Osteocyte (in vitro differentiated cells): ENCODE data around the gene TXLNB. TPM values are rescaled to one million over a fixed set of nuclear protein-coding genes. Genes with fewer than 3 reads are reported as not detected.

Experiments used
- DNase-seq: peaks from one replicate; pipeline ENCODE4 v3.0.0; 2021; ENCODE audit warnings: mixed read lengths; ENCODE audit not compliant: unreplicated experiment; ENCODE audit errors: extremely low spot score
- H3K27ac Mint-ChIP-seq: one replicate; pipeline ENCODE4 v1.8.0; 2021; ENCODE audit warnings: mild to moderate bottlenecking, mixed read lengths; ENCODE audit not compliant: unreplicated experiment
- H3K27me3 Mint-ChIP-seq: one replicate; pipeline ENCODE4 v1.8.0; 2021; ENCODE audit warnings: mixed read lengths; ENCODE audit not compliant: unreplicated experiment
- H3K36me3 Mint-ChIP-seq: one replicate; pipeline ENCODE4 v1.8.0; 2021; ENCODE audit warnings: mixed read lengths; ENCODE audit not compliant: unreplicated experiment
- H3K4me1 Mint-ChIP-seq: one replicate; pipeline ENCODE4 v1.8.0; 2021; ENCODE audit warnings: mixed read lengths; ENCODE audit not compliant: unreplicated experiment
- H3K4me3 Mint-ChIP-seq: one replicate; pipeline ENCODE4 v1.8.0; 2021; ENCODE audit warnings: mild to moderate bottlenecking, moderate library complexity, mixed read lengths; ENCODE audit not compliant: unreplicated experiment
- H3K9me3 Mint-ChIP-seq: one replicate; pipeline ENCODE4 v1.8.0; 2021; ENCODE audit warnings: mixed read lengths; ENCODE audit not compliant: unreplicated experiment
- total RNA-seq: library from RNA; stranded (reverse); gene quantifications from 2 replicates; pipeline ENCODE4 v1.2.1, GENCODE V29; 2021
- TF ChIP-seq, protein P1 (sequence below): fragments of 200-600 bp; sonication (generic); IDR thresholded peaks from 2 replicates; pipeline ENCODE4 v1.5.0; 2021; ENCODE audit warnings: antibody characterized with exemption, mild to moderate bottlenecking, moderate library complexity

The TXLNB gene
- total RNA-seq, 1 donor from 2014 or later, result not detected

DNA sequence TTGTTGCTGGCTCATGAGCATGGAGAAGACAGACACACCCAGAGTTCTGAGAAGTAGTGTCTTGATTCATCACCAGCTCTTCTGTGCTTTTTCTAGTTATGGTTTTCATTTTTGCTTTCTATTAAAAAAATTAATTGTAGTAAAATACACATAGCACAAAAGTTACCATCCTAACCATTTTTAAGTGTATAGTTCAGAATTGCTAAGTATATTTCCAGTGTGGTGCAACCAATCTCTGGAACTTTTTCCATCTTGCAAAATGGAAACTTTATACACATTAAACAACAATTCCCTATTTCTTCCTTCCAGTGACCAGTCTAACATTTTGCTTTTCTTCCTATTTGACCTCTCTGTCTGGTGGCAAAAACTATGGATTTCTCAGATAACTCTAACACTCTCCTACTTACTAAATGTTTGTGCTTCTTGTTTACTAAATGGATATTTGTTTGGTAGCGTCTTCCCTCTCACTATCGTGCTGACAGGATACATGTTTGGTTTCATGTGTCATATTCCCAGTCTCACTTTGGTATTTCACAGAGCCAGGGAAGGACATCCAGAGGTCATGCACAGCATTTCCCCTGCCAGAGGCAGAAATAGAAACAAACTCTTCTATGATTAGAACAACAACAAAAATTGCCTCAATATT lies 40.6 kb downstream of the TXLNB start:
- Mint-ChIP-seq H3K9me3 (no peaks in the 10 kb centered on the region), H3K27me3 (no peaks in the 10 kb centered on the region), H3K4me1 (peaks cover 10% of the 10 kb centered on the region), H3K4me3 (no peak overlapping the region), H3K27ac (peak overlapping the region; percentile 28), H3K36me3 (no peaks in the 10 kb centered on the region)
- no peak for DNase-seq
- TF ChIP-seq, protein P1, sequence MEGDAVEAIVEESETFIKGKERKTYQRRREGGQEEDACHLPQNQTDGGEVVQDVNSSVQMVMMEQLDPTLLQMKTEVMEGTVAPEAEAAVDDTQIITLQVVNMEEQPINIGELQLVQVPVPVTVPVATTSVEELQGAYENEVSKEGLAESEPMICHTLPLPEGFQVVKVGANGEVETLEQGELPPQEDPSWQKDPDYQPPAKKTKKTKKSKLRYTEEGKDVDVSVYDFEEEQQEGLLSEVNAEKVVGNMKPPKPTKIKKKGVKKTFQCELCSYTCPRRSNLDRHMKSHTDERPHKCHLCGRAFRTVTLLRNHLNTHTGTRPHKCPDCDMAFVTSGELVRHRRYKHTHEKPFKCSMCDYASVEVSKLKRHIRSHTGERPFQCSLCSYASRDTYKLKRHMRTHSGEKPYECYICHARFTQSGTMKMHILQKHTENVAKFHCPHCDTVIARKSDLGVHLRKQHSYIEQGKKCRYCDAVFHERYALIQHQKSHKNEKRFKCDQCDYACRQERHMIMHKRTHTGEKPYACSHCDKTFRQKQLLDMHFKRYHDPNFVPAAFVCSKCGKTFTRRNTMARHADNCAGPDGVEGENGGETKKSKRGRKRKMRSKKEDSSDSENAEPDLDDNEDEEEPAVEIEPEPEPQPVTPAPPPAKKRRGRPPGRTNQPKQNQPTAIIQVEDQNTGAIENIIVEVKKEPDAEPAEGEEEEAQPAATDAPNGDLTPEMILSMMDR, result no peak

DNA sequence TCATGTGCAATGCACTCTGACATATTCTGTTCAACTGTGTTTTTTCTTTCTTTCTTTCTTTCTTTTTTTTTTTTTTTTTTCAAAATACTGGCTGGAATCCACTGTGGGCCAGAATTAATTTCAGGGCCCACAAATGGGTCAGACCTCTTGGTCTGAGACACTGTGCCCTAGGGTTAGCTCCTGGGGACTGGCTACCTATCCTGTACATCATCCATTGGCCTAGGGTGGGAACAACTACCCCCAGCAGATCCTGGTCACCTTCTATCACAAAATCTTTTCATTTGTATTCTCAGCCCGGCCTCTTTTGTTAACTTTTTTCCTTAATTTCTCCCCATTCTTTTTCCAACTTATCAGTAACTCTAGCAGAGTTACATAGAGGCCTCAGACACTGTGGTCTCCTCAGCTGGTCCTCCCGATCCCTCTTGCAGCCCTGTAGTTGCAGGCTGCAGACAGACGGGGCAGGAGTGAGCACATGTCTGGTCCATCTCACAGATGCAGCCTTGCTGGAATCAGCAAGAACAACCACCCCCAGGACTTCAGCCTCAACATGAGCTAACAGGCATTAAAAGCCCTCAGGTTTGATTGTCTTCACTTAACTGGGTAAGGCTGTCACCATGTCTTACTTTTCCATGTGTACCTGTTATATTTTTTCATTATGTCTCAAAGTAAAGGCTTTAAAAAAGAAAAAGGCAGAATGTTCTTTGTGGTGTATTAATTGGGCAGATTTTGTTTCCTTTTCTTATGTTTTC lies 41.3 kb downstream of the TXLNB start:
- H3K4me1 Mint-ChIP-seq, result peaks cover 9% of the 10 kb centered on the region

DNA sequence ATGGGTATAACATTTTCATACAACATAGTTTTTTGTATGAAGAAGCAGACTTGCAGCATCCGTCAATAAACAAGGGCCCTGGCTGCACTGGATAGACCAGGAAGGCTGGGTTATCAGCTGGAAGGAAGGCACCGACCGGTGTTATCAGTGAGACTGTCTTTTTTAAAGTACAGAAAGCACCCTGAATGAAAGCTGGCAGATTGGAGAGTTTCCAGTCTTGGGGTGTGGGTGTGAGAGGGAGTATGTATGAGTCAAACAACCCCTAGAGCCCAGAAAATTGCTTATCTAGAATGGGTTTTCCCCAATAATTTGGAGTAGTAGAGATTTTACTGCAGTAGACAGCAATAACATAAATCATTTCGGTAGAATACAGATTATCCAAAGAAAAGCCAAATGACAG lies 42.4 kb downstream of the TXLNB start:
- no peak overlapping the region for H3K4me3 Mint-ChIP-seq
- H3K27me3 Mint-ChIP-seq, result no peaks in the 10 kb centered on the region
- no peaks in the 10 kb centered on the region for H3K9me3 Mint-ChIP-seq
- TF ChIP-seq, protein P1, result no peak
- peaks cover 9% of the 10 kb centered on the region for H3K4me1 Mint-ChIP-seq
- DNase-seq, result peak; percentile 30
- H3K27ac Mint-ChIP-seq, result no peak overlapping the region
- H3K36me3 Mint-ChIP-seq, result no peaks in the 10 kb centered on the region

More for the DNA sequence above, 41.3 kb downstream of the TXLNB start:
- no peak overlapping the region for H3K4me3 Mint-ChIP-seq
- no peaks in the 10 kb centered on the region for H3K27me3 Mint-ChIP-seq
- H3K27ac Mint-ChIP-seq, result no peak overlapping the region
- no peaks in the 10 kb centered on the region for H3K9me3 Mint-ChIP-seq
- peak; percentile 84 for DNase-seq
- no peaks in the 10 kb centered on the region for H3K36me3 Mint-ChIP-seq
- TF ChIP-seq, protein P1, result peak; percentile 60

DNA sequence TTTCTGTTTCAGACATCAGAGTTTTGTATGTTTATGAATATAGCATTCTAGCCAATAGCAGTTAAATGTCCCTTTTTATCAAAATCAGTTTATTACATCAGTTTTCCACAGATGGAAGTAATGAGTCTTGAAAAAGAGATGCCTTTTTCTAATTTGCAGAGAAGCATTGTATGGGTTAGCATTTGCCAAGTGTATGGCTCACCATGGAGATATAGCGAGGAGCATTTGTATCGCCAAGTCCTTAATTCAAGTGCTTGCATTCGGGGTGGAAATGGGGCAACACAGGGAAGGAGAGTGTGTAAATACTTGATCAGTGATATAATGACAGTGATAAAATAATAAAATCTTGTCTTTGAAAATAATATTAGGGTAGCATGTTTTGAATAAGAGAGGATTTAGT lies 42.9 kb downstream of the TXLNB start:
- no peak overlapping the region for H3K4me3 Mint-ChIP-seq
- H3K9me3 Mint-ChIP-seq, result no peaks in the 10 kb centered on the region
- TF ChIP-seq, protein P1, result no peak
- DNase-seq, result no peak
- no peak overlapping the region for H3K27ac Mint-ChIP-seq
- H3K27me3 Mint-ChIP-seq, result peaks cover under 1% of the 10 kb centered on the region
- H3K36me3 Mint-ChIP-seq, result no peaks in the 10 kb centered on the region
- peaks cover 9% of the 10 kb centered on the region for H3K4me1 Mint-ChIP-seq

DNA sequence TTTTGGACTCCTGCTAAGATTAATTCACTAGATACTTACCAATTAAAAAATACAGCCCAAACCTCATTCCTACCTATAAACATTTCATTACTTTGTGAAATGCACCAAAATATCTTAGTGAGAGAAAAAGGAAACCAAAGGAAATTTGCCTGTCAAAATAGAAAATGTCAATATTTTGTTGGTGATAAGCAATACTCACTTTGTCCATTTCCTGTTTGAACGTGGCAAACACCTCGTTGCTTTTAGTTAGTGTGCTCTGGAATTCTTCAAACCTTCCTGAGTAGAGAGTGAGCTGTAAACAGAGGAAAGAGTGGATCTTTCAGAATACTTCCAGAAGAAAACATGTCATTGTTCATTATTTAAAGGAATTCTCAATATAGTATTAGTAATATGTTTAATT lies 44.2 kb downstream of the TXLNB start:
- Mint-ChIP-seq H3K27me3 (peaks cover 1% of the 10 kb centered on the region), H3K4me1 (peaks cover 9% of the 10 kb centered on the region), H3K36me3 (no peaks in the 10 kb centered on the region), H3K27ac (no peak overlapping the region), H3K4me3 (no peak overlapping the region), H3K9me3 (no peaks in the 10 kb centered on the region)
- no peak for DNase-seq
- TF ChIP-seq, protein P1, result no peak
